HCEC 1CT (cell line): ENCODE measurements around the gene ZNF582.
"Not testable (repeated sequence)": the region's sequence is repeated elsewhere in the genome, so short reads cannot be mapped to it uniquely, and the experiment has no call there.

Experiments used
- DNase-seq: peaks from one replicate; pipeline ENCODE4 v3.0.0-alpha.2; 2017

The ZNF582 gene

GRCh38 chr19:56350416-56351045 is 42.8 kb downstream of the ZNF582 start:
- no peak for DNase-seq

GRCh38 chr19:56348289-56348877 is 45.0 kb downstream of the ZNF582 start:
- DNase-seq = no peak

- no peak for DNase-seq
Observed at GRCh38 chr19:56347163-56347778, 46.1 kb downstream of the ZNF582 start.

- no peak for DNase-seq
Observed at GRCh38 chr19:56341948-56342347, 51.4 kb downstream of the ZNF582 start.

- not testable (repeated sequence) for DNase-seq
Observed at GRCh38 chr19:56339031-56339430, 54.3 kb downstream of the ZNF582 start.

- DNase-seq = not testable (repeated sequence)
Observed at GRCh38 chr19:56337077-56337476, 56.3 kb downstream of the ZNF582 start.

- not testable (repeated sequence) for DNase-seq
Observed at GRCh38 chr19:56335371-56335770, 58.0 kb downstream of the ZNF582 start.

GRCh38 chr19:56333506-56333905 is 59.8 kb downstream of the ZNF582 start:
- peak; percentile 42 for DNase-seq
